GM12878 (cell line): ENCODE results near the gene EYA4. TPM values are rescaled to one million over a fixed set of nuclear protein-coding genes. Genes with fewer than 3 reads are reported as not detected.

Experiments used
- ATAC-seq: fragments of 200-7000 bp; cut with Tn5 transposase; 3 replicates; pipeline ENCODE4 v1.9.1; 2020; ENCODE audit warnings: mild to moderate bottlenecking, moderate library complexity
- BruUV-seq: library from RNA; stranded (reverse); fragments of 400-500 nt; replicated peaks from 2 replicates; lab custom pipeline; 2021; lab: Mats Ljungman, UMichigan
- CTCF ChIA-PET: fragments of 300-600 bp; sonication (Branson Sonifier 250); formaldehyde crosslinking; extraction: SDS; loops from one replicate; lab custom pipeline; 2021; ENCODE audit warnings: inconsistent platforms; lab: Yijun Ruan, JAX
- POLR2A ChIA-PET: fragments of 350-600 bp; formaldehyde crosslinking; extraction: SDS; loops from one replicate; lab custom pipeline; 2021; ENCODE audit warnings: inconsistent platforms; lab: Charles Lee
- RAD21 ChIA-PET: fragments of 300-600 bp; sonication (Branson Sonifier 250); formaldehyde crosslinking; loops from one replicate; lab custom pipeline; 2023; ENCODE audit warnings: antibody characterized with exemption; ENCODE audit not compliant: unreplicated experiment; lab: Charles Lee
- SMC1A ChIA-PET: fragments of 300-600 bp; sonication (Branson Sonifier 250); formaldehyde crosslinking; loops from one replicate; lab custom pipeline; 2023; ENCODE audit not compliant: unreplicated experiment, uncharacterized antibody; lab: Charles Lee
- DNase-seq: peaks from one replicate; pipeline ENCODE4 v3.0.0-alpha.2; 2011; ENCODE audit warnings: low read depth, low spot score
- FAIRE-seq: peaks from 3 replicates; lab custom pipeline; 2011; peaks lifted over from hg19 to GRCh38; lab: Jason Lieb, UNC
- H2AFZ ChIP-seq: 2 replicates; pipeline ENCODE4 v1.6.0; 2011; ENCODE audit warnings: low read depth, low read length, control low read depth; ENCODE audit not compliant: control insufficient read depth
- H3K27ac ChIP-seq: 2 replicates; pipeline ENCODE4 v1.5.1; 2011; ENCODE audit warnings: control low read depth; ENCODE audit not compliant: control insufficient read depth, insufficient read depth
- H3K27me3 ChIP-seq, 2 experiments: replicated peaks in 1 of 2; 2 replicates each; pipeline versions ENCODE4 v1.6.0 to v1.6.1; 2011; ENCODE audit warnings: low read length in 1 of 2; ENCODE audit not compliant: control insufficient read depth in 2 of 2, insufficient read depth in 2 of 2
- H3K36me3 ChIP-seq, 2 experiments: 2 replicates each; pipeline ENCODE4 v1.5.1; 2011; ENCODE audit warnings: low read length in 1 of 2; ENCODE audit not compliant: control insufficient read depth in 2 of 2, insufficient read depth in 2 of 2
- H3K4me1 ChIP-seq: 2 replicates; pipeline ENCODE4 v1.6.1; 2011; ENCODE audit warnings: mild to moderate bottlenecking, low read length, moderate library complexity, mixed read lengths; ENCODE audit not compliant: control insufficient read depth, insufficient read depth
- H3K4me2 ChIP-seq: 2 replicates; pipeline ENCODE4 v1.6.0; 2011; ENCODE audit warnings: control low read depth; ENCODE audit not compliant: control insufficient read depth, insufficient read depth
- H3K4me3 ChIP-seq: fragments of 200-600 bp; sonication (generic); 2 replicates; pipeline ENCODE4 v1.5.1; 2016
- H3K79me2 ChIP-seq: 2 replicates; pipeline ENCODE4 v1.6.0; 2011; ENCODE audit warnings: low read length; ENCODE audit not compliant: control insufficient read depth, insufficient read depth
- H3K9ac ChIP-seq: 2 replicates; pipeline ENCODE4 v1.8.0; 2011; ENCODE audit warnings: low read length, control low read depth, mixed read lengths; ENCODE audit not compliant: control insufficient read depth, insufficient read depth
- H3K9me3 ChIP-seq: replicated peaks from 3 replicates; pipeline ENCODE4 v1.5.1; 2011; ENCODE audit warnings: mild to moderate bottlenecking, low read length; ENCODE audit not compliant: control insufficient read depth, insufficient read depth
- H4K20me1 ChIP-seq: 2 replicates; pipeline ENCODE4 v1.6.0; 2011; ENCODE audit not compliant: control insufficient read depth, insufficient read depth
- ATF7 ChIP-seq: fragments of 450-650 bp; IDR thresholded peaks from 2 replicates; pipeline ENCODE4 v1.6.1; 2016; ENCODE audit warnings: low read depth, mild to moderate bottlenecking
- ZBTB40 ChIP-seq: fragments of 450-650 bp; IDR thresholded peaks from 2 replicates; pipeline ENCODE4 v1.6.1; 2016; ENCODE audit warnings: mild to moderate bottlenecking, moderate library complexity, borderline replicate concordance
- WGBS: methylation state at CpG from one replicate; pipeline ENCODE4 v1.1.6; 2016; ENCODE audit warnings: low lambda C conversion rate; ENCODE audit not compliant: insufficient replicate concordance, insufficient coverage; ENCODE audit errors: missing lambda C conversion rate; 5-methylcytosine and 5-hydroxymethylcytosine counted together
- in situ Hi-C: fragments of 300-500 bp; cut with MboI; formaldehyde crosslinking; loops from 9 replicates; pipeline ENCODE4 v1.14.3; 2018; ENCODE audit warnings: mixed read lengths
- intact Hi-C: fragments of 100-400 bp; cut with micrococcal nuclease; formaldehyde crosslinking; loops from one replicate; pipeline ENCODE4 v1.14.2; 2022; ENCODE audit not compliant: unreplicated experiment
- polyA plus RNA-seq, 11 experiments: library from polyadenylated mRNA; depleted of rRNA in 4 of 11; unstranded in 6 of 11; stranded (reverse) in 5 of 11; fragments of >200 nt; fragmentation: Nextera tagmentation in 4 of 11; fragmentation: Illumina TruSeq in 1 of 11; extraction: Ambion mirVana in 4 of 11; extraction: Trizol in 1 of 11; gene quantifications; 1 replicate in 1 of 11; 2 replicates in 10 of 11; pipeline versions ENCODE4 v1.2.1 to v1.2.3, GENCODE V29; 2011 to 2016; ENCODE audit warnings: inconsistent platforms in 2 of 11, missing spikeins in 2 of 11, low read depth in 1 of 11
- total RNA-seq, 4 experiments: library from RNA; depleted of rRNA in 3 of 4; stranded (reverse); fragments of >200 nt in 3 of 4; fragmentation: Illumina TruSeq in 1 of 4; extraction: Trizol in 1 of 4; gene quantifications; 2 replicates each; pipeline versions ENCODE4 v1.2.1 to v1.2.3, GENCODE V29; 2013 to 2021

EYA4 gene
- total and polyA plus RNA-seq, 10 of the 15 experiments (the other 5 are each of a cell fraction or from before 2014, with no cell fraction given) = 0.02 TPM; not detected in 9

GRCh38 chr6:133201231-133201630 is 39.9 kb upstream of the EYA4 start:
- ChIA-PET CTCF (no interaction called here), RAD21 (no interaction called here), POLR2A (no interaction called here), SMC1A (no interaction called here)
- FAIRE-seq = no peak
- H3K9ac ChIP-seq = no peak overlapping the region
- no peak overlapping the region for H3K4me2 ChIP-seq
- no peak for ATAC-seq
- no peaks in the 10 kb centered on the region for H4K20me1 ChIP-seq
- in situ Hi-C loops (no loop called here), intact Hi-C loops (no loop called here)
- no peak overlapping the region for H2AFZ ChIP-seq
- no peak overlapping the region for H3K4me3 ChIP-seq
- no peaks in the 10 kb centered on the region for H3K79me2 ChIP-seq
- H3K4me1 ChIP-seq = no peaks in the 10 kb centered on the region
- H3K36me3 ChIP-seq = no peaks in the 10 kb centered on the region
- no peaks in the 10 kb centered on the region for H3K9me3 ChIP-seq
- 48% methylated on average over 4 of the region's 4 CpGs for WGBS
- H3K27me3 ChIP-seq = no peaks in the 10 kb centered on the region
- no peak for DNase-seq
- BruUV-seq = no TSS peak
- TF ChIP-seq ZBTB40 = no peak
- no peak for TF ChIP-seq ATF7
- H3K27ac ChIP-seq = no peak overlapping the region
